OCI-LY3 (cell line): ENCODE measurements around the gene TTLL11.

Experiments
- CTCF ChIP-seq: fragments of 200-600, 300-600 bp; sonication (generic); IDR thresholded peaks from 2 replicates; pipeline ENCODE4 v1.5.1; 2014; ENCODE audit warnings: antibody characterized with exemption, low read length, low read depth
- EZH2phosphoT487 ChIP-seq: fragments of 200-600 bp; shearing (Covaris generic); IDR thresholded peaks from 2 replicates; pipeline ENCODE4 v1.6.1; 2018; ENCODE audit warnings: antibody characterized with exemption, mixed run types, low read depth

DNA sequence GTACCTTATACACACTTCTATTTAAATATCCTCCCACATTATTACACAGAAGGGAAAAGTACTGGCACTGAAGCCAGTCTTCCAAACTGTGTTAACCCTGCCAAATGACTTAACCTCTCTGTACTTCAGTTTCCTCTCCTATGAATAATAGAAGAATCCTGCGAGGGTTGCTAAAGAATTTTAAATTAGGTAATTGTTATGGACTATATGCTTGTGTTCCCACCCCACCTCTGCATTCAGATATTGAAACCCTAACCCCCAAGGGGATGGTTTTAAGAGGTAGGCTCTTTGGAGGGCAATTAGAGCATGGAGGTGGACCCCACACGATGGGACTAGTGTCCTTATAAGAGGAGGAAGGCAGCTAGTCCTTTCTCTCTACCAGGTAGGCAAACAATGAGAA is 72.7 kb downstream of the TTLL11 start:
- no peak for TF ChIP-seq CTCF
- TF ChIP-seq EZH2phosphoT487, result no peak
